Hematopoietic multipotent progenitor cell treated with erythropoietin and hydrocortisone succinate and interleukin-3 and kit ligand, for 4 days (in vitro differentiated cells): ENCODE data around the gene GFER.
"Not testable (repeated sequence)": the region's sequence is repeated elsewhere in the genome, so short reads cannot be mapped to it uniquely, and the experiment has no call there.

ENCODE experiments used
- DNase-seq: peaks from one replicate; pipeline ENCODE4 v3.0.0-alpha.2; 2015

Gene GFER

GRCh38 chr16:2008631-2009163 is 24.7 kb downstream of the GFER start:
- DNase-seq, result peak; percentile 69

DNA sequence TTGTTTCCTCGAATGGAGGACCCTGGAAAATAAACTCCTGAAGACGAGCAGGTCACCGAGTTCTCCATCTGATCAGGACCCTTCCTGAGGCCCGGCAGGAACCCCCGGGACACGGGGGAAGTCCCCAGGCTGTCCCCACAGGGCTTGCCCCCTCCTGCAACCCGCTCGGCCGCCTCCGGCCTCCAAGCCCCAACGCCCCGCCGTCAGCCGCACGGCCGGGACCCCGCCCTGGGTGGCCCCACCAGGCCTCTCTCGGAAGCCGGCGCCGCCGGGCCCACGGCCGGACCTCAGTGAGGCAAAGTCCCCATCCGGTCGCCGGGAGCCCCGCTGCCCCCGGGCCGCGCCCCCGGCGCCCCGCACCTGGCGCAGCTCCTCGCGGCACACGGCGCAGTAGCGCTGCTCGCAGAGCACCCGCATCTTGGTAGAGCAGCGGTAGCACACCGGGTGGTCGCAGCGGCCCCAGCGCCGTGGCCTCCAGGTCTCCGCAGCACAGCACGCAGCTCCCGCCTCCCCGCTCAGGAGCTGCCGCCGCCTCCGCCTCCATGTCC is 25.2 kb downstream of the GFER start:
- DNase-seq, result peak; percentile 41

DNA sequence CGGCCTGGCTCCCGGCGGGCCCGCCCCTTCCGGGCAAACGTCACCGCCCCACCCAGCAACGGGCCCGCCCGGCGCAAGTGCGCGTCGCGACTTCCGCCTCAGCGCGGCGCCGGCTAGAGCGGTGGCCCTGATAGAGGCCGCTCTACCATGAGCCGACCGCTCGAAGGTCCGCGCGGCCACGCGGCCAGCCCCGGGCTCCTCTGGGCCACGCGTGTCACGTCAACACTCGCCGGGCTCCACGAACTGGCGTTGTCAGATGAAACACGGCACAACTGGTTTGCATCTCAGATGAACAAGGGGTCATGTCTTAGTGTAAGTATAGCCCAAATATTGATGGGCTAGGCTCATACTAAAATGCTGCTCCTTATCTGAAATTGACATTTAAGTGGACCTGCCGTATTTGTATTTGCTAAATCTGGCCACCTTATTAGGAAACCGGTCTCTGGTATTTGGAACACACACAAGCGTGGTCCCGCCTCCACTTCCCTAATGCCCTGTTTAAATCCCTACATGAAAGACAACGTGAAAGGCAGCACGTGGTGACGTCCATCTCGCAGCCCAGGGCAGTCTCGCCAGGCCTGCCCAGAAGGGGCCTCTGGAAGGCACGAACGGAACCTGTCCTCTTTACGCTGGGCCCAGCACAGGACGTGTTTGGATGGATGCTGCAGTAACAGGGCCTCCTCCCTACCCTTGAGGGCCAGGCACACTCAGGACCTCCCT is 26.0 kb downstream of the GFER start, which contains the start of gene ZNF598:
TSS of gene ZNF598 (minus strand) at position 31 of the 720 bp plus-strand sequence.
- DNase-seq, result peak; percentile 94

GRCh38 chr16:2011726-2012125 is 27.7 kb downstream of the GFER start:
- DNase-seq, result not testable (repeated sequence)

- no peak for DNase-seq
Measured at GRCh38 chr16:2013527-2013926, 29.5 kb downstream of the GFER start.

- DNase-seq, result no peak
Measured at GRCh38 chr16:2015117-2015946, 31.3 kb downstream of the GFER start.

DNA sequence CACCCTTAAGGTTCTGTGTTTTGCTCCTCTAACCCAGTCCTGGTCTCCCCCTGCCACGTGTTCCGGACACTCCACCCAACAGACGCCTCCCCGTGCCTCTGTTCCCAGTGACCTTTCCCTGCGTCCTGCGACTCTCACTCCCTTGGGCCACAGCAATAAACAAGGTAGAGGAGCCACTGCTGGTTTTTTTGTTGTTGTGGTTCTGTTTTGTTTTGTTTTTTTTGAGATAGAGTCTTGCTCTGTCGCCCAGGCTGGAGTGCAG is 31.9 kb downstream of the GFER start:
- DNase-seq, result no peak

DNA sequence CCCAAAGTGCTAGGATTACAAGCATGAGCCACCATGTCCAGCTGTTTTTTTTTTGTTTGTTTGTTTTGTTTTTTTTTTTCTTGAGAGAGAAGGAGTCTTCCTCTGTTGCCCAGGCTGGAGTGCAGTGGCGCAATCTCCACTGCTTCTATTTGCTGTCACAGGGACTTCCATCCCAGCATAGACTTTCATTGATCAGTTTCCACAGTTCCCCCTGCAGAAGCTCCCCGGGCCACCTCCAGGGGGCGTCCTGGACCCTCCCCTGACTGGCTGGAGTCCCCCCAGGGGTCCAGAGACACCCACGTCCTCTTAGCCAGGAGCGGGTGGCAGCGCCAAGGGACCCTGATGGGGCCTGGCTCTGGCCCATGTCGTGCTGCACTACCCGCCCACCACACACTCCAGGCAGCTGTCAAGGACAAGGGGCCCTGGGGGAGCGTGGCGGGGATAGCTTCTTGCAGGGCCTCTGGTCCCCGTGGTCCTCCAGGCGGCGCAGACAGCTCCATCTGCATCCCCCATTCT is 32.5 kb downstream of the GFER start:
- DNase-seq, result no peak

DNA sequence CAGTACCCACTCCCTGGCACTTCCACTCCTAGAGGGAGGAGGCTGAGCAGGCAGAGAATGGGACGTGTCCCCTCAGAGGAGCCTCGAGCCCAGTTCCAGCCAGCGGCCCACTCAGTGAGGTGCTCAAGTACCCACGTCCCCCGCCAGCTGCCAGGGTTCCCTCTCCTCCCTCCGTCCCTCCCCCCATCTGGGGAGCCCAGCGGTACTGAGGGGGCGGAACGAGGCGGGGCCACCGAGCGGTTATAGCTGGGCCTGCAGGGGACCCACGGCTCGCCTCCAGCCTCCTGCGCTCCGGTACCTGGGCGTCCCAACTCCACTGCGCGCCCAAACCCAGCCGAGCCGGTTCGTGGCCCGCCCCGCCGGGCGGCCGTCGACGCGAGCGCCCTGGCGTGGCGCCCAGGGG is 35.5 kb downstream of the GFER start, which contains the start of gene NPW:
TSS of gene NPW (plus strand) at position 268 of the 403 bp plus-strand sequence.
- peak; percentile 62 for DNase-seq

DNA sequence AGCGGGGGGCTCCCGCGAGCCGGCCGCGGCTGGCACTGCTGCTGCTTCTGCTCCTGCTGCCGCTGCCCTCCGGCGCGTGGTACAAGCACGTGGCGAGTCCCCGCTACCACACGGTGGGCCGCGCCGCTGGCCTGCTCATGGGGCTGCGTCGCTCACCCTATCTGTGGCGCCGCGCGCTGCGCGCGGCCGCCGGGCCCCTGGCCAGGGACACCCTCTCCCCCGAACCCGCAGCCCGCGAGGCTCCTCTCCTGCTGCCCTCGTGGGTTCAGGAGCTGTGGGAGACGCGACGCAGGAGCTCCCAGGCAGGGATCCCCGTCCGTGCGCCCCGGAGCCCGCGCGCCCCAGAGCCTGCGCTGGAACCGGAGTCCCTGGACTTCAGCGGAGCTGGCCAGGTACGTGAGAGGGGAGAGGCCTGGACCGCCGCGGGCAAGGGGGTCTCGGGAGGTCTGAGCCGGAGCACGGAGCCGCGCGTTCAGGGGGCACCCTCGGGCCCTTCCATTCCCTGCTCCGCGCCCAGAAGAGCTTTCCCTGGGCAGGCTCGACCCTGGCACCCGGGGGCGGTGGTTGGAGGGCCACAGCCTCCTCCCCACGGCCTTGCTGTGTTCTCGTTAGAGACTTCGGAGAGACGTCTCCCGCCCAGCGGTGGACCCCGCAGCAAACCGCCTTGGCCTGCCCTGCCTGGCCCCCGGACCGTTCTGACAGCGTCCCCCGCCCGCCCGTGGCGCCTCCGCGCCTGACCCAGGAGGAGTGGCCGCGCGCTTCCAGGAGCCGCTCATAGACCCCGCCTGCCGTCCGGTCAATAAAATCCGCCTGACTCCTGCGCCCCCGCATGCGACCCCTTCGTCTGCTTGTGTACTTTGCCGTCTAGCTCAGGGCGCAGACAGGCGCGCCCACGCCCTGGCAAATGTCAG is 36.2 kb downstream of the GFER start:
- peak; percentile 54 for DNase-seq

DNA sequence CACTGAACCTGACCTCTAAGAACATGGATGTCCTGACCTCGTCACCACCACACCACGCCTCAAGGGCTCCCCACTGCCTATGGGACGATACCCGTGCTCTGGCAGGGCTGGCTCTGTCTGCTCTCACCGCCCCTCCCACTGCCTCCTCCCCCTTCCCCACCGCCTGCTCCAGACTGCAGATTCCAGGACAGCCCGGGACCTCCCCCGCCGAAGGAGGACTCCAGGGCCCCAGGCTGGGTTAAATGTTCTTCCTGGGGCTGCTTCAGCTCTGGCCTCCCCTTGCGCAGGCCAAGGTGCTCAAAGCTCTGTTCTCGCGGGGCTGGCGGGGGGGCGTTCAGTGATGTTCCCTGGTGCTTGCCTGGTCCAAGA is 38.7 kb downstream of the GFER start:
- DNase-seq, result peak; percentile 70

GRCh38 chr16:2023092-2024031 is 39.4 kb downstream of the GFER start:
- DNase-seq, result peak; percentile 94

GRCh38 chr16:2024032-2024420 is 40.0 kb downstream of the GFER start:
- no peak for DNase-seq

- DNase-seq, result no peak
Measured at GRCh38 chr16:2025251-2025650, 41.3 kb downstream of the GFER start.

DNA sequence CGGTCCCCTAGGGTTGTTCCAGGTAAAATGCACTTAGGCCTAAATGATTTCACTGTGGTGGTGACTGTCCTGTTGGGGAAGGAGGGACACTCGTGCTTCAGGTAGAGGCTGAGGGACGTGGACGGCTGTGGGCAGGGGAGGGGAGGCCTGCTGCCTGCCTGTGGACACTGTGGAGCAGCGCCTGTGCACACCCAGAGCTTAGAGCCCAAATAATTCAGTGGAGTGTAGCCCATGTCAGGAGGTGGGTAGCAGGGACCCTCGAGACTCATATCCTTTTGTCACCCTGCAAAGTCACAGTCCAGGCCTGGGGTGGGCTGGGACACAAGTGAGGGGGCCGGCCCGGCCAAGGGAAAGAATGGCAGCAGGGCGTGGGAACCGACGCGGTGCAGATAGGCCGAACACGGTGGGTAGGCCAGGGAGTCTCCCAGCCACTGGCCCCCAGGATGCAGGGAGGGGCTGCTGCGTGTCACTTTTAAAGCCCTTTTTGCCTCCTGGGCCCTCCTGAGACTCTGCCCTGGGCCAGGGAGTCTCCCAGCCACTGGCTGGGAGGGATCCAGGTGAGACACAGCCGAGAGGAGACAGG is 42.0 kb downstream of the GFER start:
- no peak for DNase-seq

- peak; percentile 54 for DNase-seq
Measured at GRCh38 chr16:2026461-2027023, 42.5 kb downstream of the GFER start, which contains the start of gene NHERF2. TSS of gene NHERF2 (plus strand) at chr16:2026902. CDS start at chr16:2027006, 104 bp downstream.

- peak; percentile 33 for DNase-seq
Measured at GRCh38 chr16:2027024-2028010, 43.3 kb downstream of the GFER start.

- no peak for DNase-seq
Measured at GRCh38 chr16:2028146-2028545, 44.2 kb downstream of the GFER start.

- no peak for DNase-seq
Measured at GRCh38 chr16:2028620-2029220, 44.7 kb downstream of the GFER start.
